HepG2 (cell line): ENCODE measurements around the gene IMPDH2. TPM values are rescaled to one million over a fixed set of nuclear protein-coding genes. Genes with fewer than 3 reads are reported as not detected.

Source experiments
- AGO2 ChIP-seq: fragments of 200-400 bp; formaldehyde crosslinking; optimal IDR thresholded peaks from 2 replicates; pipeline ENCODE3; 2017; ENCODE audit warnings: mild to moderate bottlenecking, low read depth, low read length, moderate library complexity
- ETV5 ChIP-seq: IDR thresholded peaks from 2 replicates; pipeline ENCODE4 v1.6.1; 2018; ENCODE audit warnings: missing biosample characterization, missing genetic modification reagents, inconsistent platforms, borderline replicate concordance
- GATAD1 ChIP-seq: IDR thresholded peaks from 2 replicates; pipeline ENCODE4 v1.6.1; 2016; ENCODE audit warnings: missing genetic modification reagents, missing compliant biosample characterization
- HCFC1 ChIP-seq: fragments of 150-350 bp; IDR thresholded peaks from 2 replicates; pipeline ENCODE4 v1.6.1; 2014; ENCODE audit warnings: low read depth, low read length
- HOXA7 ChIP-seq: sonication (generic); formaldehyde crosslinking; IDR thresholded peaks from 2 replicates; pipeline ENCODE4 v1.8.1; 2022; ENCODE audit warnings: mild to moderate bottlenecking, missing genetic modification reagents, moderate library complexity
- MED13 ChIP-seq: sonication (generic); formaldehyde crosslinking; IDR thresholded peaks from 2 replicates; pipeline ENCODE4 v1.5.0; 2020; ENCODE audit warnings: missing genetic modification reagents
- MEF2D ChIP-seq: sonication (generic); formaldehyde crosslinking; IDR thresholded peaks from 2 replicates; pipeline ENCODE4 v1.5.1; 2020; ENCODE audit warnings: mild to moderate bottlenecking, missing genetic modification reagents
- NRL ChIP-seq: sonication (generic); formaldehyde crosslinking; IDR thresholded peaks from 2 replicates; pipeline ENCODE4 v1.5.0; 2020; ENCODE audit warnings: missing genetic modification reagents, mild to moderate bottlenecking, moderate library complexity, borderline replicate concordance
- SOX5 ChIP-seq: IDR thresholded peaks from 2 replicates; pipeline ENCODE4 v1.6.1; 2016; ENCODE audit warnings: borderline replicate concordance
- ZNF737 ChIP-seq: sonication (generic); formaldehyde crosslinking; IDR thresholded peaks from 2 replicates; pipeline ENCODE4 v1.5.0; 2020; ENCODE audit warnings: missing genetic modification reagents, mild to moderate bottlenecking, borderline replicate concordance
- ZNF775 ChIP-seq: sonication (generic); formaldehyde crosslinking; IDR thresholded peaks from 2 replicates; pipeline ENCODE4 v1.4.0; 2020; ENCODE audit warnings: missing genetic modification reagents, mild to moderate bottlenecking, moderate library complexity, borderline replicate concordance
- ZNF784 ChIP-seq: sonication (generic); formaldehyde crosslinking; IDR thresholded peaks from 2 replicates; pipeline ENCODE4 v1.5.1; 2020; ENCODE audit warnings: missing genetic modification reagents, mild to moderate bottlenecking, borderline replicate concordance
- polyA plus RNA-seq, 8 experiments: library from polyadenylated mRNA; depleted of rRNA in 3 of 8; stranded (reverse) in 7 of 8; unstranded in 1 of 8; fragments of >200 nt; fragmentation: Illumina TruSeq in 4 of 8; extraction: Trizol in 4 of 8; gene quantifications; 2 replicates each; pipeline versions ENCODE4 v1.2.1 to v1.2.3, GENCODE V29; 2011 to 2016; ENCODE audit warnings: low read depth in 4 of 8, missing spikeins in 1 of 8, mixed read lengths in 1 of 8; ENCODE audit not compliant: insufficient read depth in 1 of 8
- total RNA-seq, 5 experiments: library from RNA; depleted of rRNA; stranded (reverse); fragments of >200 nt; fragmentation: Illumina TruSeq; extraction: Trizol; gene quantifications; 2 replicates each; pipeline ENCODE4 v1.2.3, GENCODE V29; 2016; ENCODE audit warnings: low read depth in 1 of 5
- TF ChIP-seq, protein P1 (sequence below), 2 experiments: sonication (generic) in 1 of 2; formaldehyde crosslinking in 1 of 2; IDR thresholded peaks; 2 replicates each; pipeline versions ENCODE4 v1.6.1 to v1.9.0; 2014 to 2022; ENCODE audit warnings: antibody characterized with exemption in 1 of 2, borderline replicate concordance in 1 of 2, inconsistent platforms in 1 of 2, low read depth in 1 of 2, missing genetic modification reagents in 1 of 2
- TF ChIP-seq, protein P2 (sequence below): sonication (generic); formaldehyde crosslinking; IDR thresholded peaks from 2 replicates; pipeline ENCODE4 v1.8.1; 2022; ENCODE audit warnings: mild to moderate bottlenecking, missing genetic modification reagents
- TF ChIP-seq, protein P3 (sequence below): sonication (generic); formaldehyde crosslinking; IDR thresholded peaks from 2 replicates; pipeline ENCODE4 v1.4.0; 2020; ENCODE audit warnings: missing genetic modification reagents
- TF ChIP-seq, protein P4 (sequence below): sonication (generic); formaldehyde crosslinking; IDR thresholded peaks from 2 replicates; pipeline ENCODE4 v1.4.0; 2020; ENCODE audit warnings: mild to moderate bottlenecking, missing genetic modification reagents, borderline replicate concordance

IMPDH2 gene
- total and polyA plus RNA-seq, 2 of the 13 experiments (the other 11 are each of a cell fraction or from before 2014, with no cell fraction given) = 248 to 260 TPM

- TF ChIP-seq, protein P1, sequence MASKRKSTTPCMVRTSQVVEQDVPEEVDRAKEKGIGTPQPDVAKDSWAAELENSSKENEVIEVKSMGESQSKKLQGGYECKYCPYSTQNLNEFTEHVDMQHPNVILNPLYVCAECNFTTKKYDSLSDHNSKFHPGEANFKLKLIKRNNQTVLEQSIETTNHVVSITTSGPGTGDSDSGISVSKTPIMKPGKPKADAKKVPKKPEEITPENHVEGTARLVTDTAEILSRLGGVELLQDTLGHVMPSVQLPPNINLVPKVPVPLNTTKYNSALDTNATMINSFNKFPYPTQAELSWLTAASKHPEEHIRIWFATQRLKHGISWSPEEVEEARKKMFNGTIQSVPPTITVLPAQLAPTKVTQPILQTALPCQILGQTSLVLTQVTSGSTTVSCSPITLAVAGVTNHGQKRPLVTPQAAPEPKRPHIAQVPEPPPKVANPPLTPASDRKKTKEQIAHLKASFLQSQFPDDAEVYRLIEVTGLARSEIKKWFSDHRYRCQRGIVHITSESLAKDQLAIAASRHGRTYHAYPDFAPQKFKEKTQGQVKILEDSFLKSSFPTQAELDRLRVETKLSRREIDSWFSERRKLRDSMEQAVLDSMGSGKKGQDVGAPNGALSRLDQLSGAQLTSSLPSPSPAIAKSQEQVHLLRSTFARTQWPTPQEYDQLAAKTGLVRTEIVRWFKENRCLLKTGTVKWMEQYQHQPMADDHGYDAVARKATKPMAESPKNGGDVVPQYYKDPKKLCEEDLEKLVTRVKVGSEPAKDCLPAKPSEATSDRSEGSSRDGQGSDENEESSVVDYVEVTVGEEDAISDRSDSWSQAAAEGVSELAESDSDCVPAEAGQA (IDR thresholded peaks at IDR 0.05; ENCODE audit: low read depth) = no peak
- TF ChIP-seq, protein P1 (CRISPR knock-in tag; IDR thresholded peaks at IDR 0.05; ENCODE audit: borderline replicate concordance) = peak; percentile 30; the same call in 1 of the 2 replicates
- TF ChIP-seq HCFC1 (0 out of 2 replicates have a peak, but pooled peaks have one; percentile 2), NRL (CRISPR knock-in tag) (no peak), AGO2 (peak; percentile 99), MEF2D (CRISPR knock-in tag) (0 out of 2 replicates have a peak, but pooled peaks have one; percentile 28), GATAD1 (CRISPR knock-in tag) (peak; percentile 77), ETV5 (peak; percentile 64; the same call in 1 of the 2 replicates), SOX5 (no peak), HOXA7 (CRISPR knock-in tag) (no peak), MED13 (peak; percentile 26; the same call in 1 of the 2 replicates), ZNF775 (CRISPR knock-in tag) (0 out of 2 replicates have a peak, but pooled peaks have one; percentile 55), ZNF737 (no peak), ZNF784 (0 out of 2 replicates have a peak, but pooled peaks have one; percentile 45)
- TF ChIP-seq, protein P2, sequence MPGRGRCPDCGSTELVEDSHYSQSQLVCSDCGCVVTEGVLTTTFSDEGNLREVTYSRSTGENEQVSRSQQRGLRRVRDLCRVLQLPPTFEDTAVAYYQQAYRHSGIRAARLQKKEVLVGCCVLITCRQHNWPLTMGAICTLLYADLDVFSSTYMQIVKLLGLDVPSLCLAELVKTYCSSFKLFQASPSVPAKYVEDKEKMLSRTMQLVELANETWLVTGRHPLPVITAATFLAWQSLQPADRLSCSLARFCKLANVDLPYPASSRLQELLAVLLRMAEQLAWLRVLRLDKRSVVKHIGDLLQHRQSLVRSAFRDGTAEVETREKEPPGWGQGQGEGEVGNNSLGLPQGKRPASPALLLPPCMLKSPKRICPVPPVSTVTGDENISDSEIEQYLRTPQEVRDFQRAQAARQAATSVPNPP (CRISPR knock-in tag) = peak; percentile 65; the same call in 1 of the 2 replicates
- TF ChIP-seq, protein P3, sequence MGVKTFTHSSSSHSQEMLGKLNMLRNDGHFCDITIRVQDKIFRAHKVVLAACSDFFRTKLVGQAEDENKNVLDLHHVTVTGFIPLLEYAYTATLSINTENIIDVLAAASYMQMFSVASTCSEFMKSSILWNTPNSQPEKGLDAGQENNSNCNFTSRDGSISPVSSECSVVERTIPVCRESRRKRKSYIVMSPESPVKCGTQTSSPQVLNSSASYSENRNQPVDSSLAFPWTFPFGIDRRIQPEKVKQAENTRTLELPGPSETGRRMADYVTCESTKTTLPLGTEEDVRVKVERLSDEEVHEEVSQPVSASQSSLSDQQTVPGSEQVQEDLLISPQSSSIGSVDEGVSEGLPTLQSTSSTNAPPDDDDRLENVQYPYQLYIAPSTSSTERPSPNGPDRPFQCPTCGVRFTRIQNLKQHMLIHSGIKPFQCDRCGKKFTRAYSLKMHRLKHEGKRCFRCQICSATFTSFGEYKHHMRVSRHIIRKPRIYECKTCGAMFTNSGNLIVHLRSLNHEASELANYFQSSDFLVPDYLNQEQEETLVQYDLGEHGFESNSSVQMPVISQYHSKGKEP (CRISPR knock-in tag) = no peak
- TF ChIP-seq, protein P4, sequence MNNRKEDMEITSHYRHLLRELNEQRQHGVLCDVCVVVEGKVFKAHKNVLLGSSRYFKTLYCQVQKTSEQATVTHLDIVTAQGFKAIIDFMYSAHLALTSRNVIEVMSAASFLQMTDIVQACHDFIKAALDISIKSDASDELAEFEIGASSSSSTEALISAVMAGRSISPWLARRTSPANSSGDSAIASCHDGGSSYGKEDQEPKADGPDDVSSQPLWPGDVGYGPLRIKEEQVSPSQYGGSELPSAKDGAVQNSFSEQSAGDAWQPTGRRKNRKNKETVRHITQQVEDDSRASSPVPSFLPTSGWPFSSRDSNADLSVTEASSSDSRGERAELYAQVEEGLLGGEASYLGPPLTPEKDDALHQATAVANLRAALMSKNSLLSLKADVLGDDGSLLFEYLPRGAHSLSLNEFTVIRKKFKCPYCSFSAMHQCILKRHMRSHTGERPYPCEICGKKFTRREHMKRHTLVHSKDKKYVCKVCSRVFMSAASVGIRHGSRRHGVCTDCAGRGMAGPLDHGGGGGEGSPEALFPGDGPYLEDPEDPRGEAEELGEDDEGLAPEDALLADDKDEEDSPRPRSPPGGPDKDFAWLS (CRISPR knock-in tag) = peak; percentile 53; the same call in 1 of the 2 replicates
These were observed 11.1 kb downstream of the IMPDH2 start, which contains the start of gene DALRD3 (continued) for GRCh38 chr3:49017971-49018706.
